CD4-positive, alpha-beta memory T cell (primary cell): ENCODE results near the gene SLC6A13. TPM values are rescaled to one million over a fixed set of nuclear protein-coding genes. Genes with fewer than 3 reads are reported as not detected.
A peak's percentile ranks its signal among the peaks of the same experiment; 100 is the strongest.
"Not testable (repeated sequence)": the region's sequence is repeated elsewhere in the genome, so short reads cannot be mapped to it uniquely, and the experiment has no call there.

ENCODE experiments used
- CTCF ChIA-PET: fragments of 350-600 bp; sonication (Branson Sonifier 250); formaldehyde crosslinking; loops from one replicate; lab custom pipeline; 2021; ENCODE audit warnings: inconsistent platforms; ENCODE audit not compliant: partially characterized antibody; lab: Charles Lee
- POLR2A ChIA-PET: fragments of 350-600 bp; sonication (Branson Sonifier 250); formaldehyde crosslinking; loops from one replicate; lab custom pipeline; 2021; ENCODE audit not compliant: partially characterized antibody; lab: Charles Lee
- DNase-seq, 5 donors: peaks; one replicate each; pipeline versions ENCODE4 v3.0.0 to v3.0.0-alpha.2; 2020 to 2022; ENCODE audit warnings: mixed read lengths in 1 of 5
- H3K27ac ChIP-seq: one replicate; pipeline ENCODE4 v1.7.0; 2013; ENCODE audit warnings: low read depth, low read length
- H3K27me3 ChIP-seq: 2 replicates; pipeline ENCODE4 v1.7.0; 2013; ENCODE audit warnings: mild to moderate bottlenecking, low read length, moderate library complexity; ENCODE audit not compliant: insufficient read depth
- H3K36me3 ChIP-seq: 2 replicates; pipeline ENCODE4 v1.7.0; 2013; ENCODE audit warnings: mild to moderate bottlenecking, low read length, moderate library complexity; ENCODE audit not compliant: insufficient read depth
- H3K4me1 ChIP-seq: 2 replicates; pipeline ENCODE4 v1.7.0; 2013; ENCODE audit warnings: mild to moderate bottlenecking, low read length, moderate library complexity; ENCODE audit not compliant: insufficient read depth
- H3K4me3 ChIP-seq, 2 donors: one replicate each; pipeline ENCODE4 v1.7.0; 2013; ENCODE audit warnings: low read length in 2 of 2, mild to moderate bottlenecking in 1 of 2
- H3K9me3 ChIP-seq, 2 donors: one replicate each; pipeline ENCODE4 v1.7.0; 2013; ENCODE audit warnings: low read length in 2 of 2, control low read depth in 1 of 2; ENCODE audit not compliant: control insufficient read depth in 1 of 2
- H3K27ac Mint-ChIP-seq, 7 donors: one replicate each; pipeline ENCODE4 v1.8.0; 2020 to 2021; ENCODE audit warnings: mixed read lengths in 7 of 7, mild to moderate bottlenecking in 6 of 7, inconsistent platforms in 3 of 7, moderate library complexity in 3 of 7
- H3K27me3 Mint-ChIP-seq, 2 donors: one replicate each; pipeline ENCODE4 v1.8.0; 2020 to 2021; ENCODE audit warnings: mixed read lengths in 2 of 2
- H3K36me3 Mint-ChIP-seq, 2 donors: one replicate each; pipeline ENCODE4 v1.8.0; 2020 to 2021; ENCODE audit warnings: mixed read lengths in 2 of 2, inconsistent platforms in 1 of 2, mild to moderate bottlenecking in 1 of 2
- H3K4me1 Mint-ChIP-seq, 4 donors: one replicate each; pipeline ENCODE4 v1.8.0; 2020 to 2021; ENCODE audit warnings: mixed read lengths in 4 of 4, mild to moderate bottlenecking in 1 of 4
- H3K4me3 Mint-ChIP-seq, 8 donors: one replicate each; pipeline ENCODE4 v1.8.0; 2020 to 2021; ENCODE audit warnings: mixed read lengths in 8 of 8, mild to moderate bottlenecking in 7 of 8, moderate library complexity in 6 of 8, inconsistent platforms in 3 of 8
- H3K9me3 Mint-ChIP-seq, 8 donors: one replicate each; pipeline ENCODE4 v1.8.0; 2020 to 2021; ENCODE audit warnings: mixed read lengths in 8 of 8, mild to moderate bottlenecking in 5 of 8, inconsistent platforms in 3 of 8, moderate library complexity in 1 of 8
- intact Hi-C: fragments of 100-400 bp; cut with micrococcal nuclease; formaldehyde crosslinking; loops from one replicate; pipeline ENCODE4 v1.15.1; 2023
- polyA plus RNA-seq, 2 donors: library from polyadenylated mRNA; unstranded; fragments of 300-500 nt; fragmentation: Illumina TruSeq; gene quantifications; one replicate each; pipeline ENCODE4 v1.2.3, GENCODE V29; 2021
- total RNA-seq, 2 experiments: library from RNA; stranded (reverse); gene quantifications; one replicate each; pipeline ENCODE4 v1.2.3, GENCODE V29; 2021

SLC6A13 gene
- total and polyA plus RNA-seq, 4 experiments from 2014 or later: 0.17 to 0.75 (median 0.32) TPM; not detected in 1

DNA sequence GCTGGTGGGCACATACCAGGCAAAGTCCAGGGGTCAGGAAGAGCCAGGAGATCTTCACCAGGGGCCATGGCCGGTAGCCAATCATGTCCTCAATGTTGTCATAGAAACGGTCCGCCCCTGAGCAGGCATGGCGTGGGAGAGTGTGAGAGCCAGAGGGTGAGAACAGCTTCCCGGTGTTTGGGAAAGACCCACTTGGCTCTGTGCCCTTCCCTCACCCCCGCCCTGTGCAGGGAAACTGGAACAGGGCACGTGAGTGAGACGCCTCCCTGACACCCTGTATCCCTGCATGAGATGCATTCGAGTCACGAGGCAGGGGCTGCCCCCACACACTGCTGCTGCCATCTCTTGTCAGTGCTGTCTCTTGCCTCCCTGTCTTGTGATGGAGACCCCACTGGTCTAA is 69.4 kb downstream of the SLC6A13 start:
- no peak for DNase-seq
- Histone ChIP-seq H3K36me3 (no peaks in the 10 kb centered on the region), H3K27ac (no peak overlapping the region), H3K9me3 (no peaks in the 10 kb centered on the region), H3K4me1 (no peaks in the 10 kb centered on the region), H3K27me3 (no peaks in the 10 kb centered on the region), H3K4me3 (no peak overlapping the region)
- Mint-ChIP-seq H3K27ac (no peak overlapping the region), H3K9me3 (peaks cover 0 to 2% (median 0%) of the 10 kb centered on the region in 8 donors), H3K36me3 (no peaks in the 10 kb centered on the region), H3K27me3 (peaks cover 11 to 34% of the 10 kb centered on the region in 2 donors), H3K4me1 (peaks cover 0 to 9% (median 4%) of the 10 kb centered on the region in 4 donors), H3K4me3 (no peak overlapping the region)
- POLR2A ChIA-PET: no interaction called here
- intact Hi-C loops: no loop called here
- CTCF ChIA-PET: no interaction called here

DNA sequence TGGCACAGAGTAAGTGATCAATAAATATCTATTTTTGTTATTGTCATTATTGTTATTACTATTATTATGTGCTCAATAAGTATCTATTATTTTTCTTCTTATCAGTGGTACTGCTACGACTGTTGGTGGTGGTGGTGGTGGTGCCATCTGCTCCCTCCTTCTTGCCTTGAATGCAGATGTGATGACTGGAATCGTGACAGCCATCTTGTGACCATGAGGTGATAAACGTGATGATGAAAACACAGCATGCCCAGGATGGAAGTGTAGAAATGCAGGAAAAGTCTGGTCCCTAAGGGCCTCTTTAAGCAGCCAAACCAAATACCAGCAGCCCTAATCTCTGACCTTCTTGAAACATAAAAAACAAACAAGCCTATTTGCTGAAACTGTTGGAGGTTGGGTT is 71.1 kb downstream of the SLC6A13 start:
- Histone ChIP-seq H3K27me3 (no peaks in the 10 kb centered on the region), H3K4me3 (no peak overlapping the region), H3K27ac (no peak overlapping the region), H3K4me1 (no peaks in the 10 kb centered on the region), H3K9me3 (no peaks in the 10 kb centered on the region), H3K36me3 (no peaks in the 10 kb centered on the region)
- intact Hi-C loops: no loop called here
- peaks cover 11 to 26% of the 10 kb centered on the region in 2 donors for H3K27me3 Mint-ChIP-seq
- H3K4me3 Mint-ChIP-seq: no peak overlapping the region
- H3K36me3 Mint-ChIP-seq: no peaks in the 10 kb centered on the region
- H3K4me1 Mint-ChIP-seq: peaks cover 0 to 9% (median 2%) of the 10 kb centered on the region in 4 donors
- DNase-seq: no peak
- ChIA-PET POLR2A (no interaction called here), CTCF (no interaction called here)
- peaks cover 0 to 2% (median 0%) of the 10 kb centered on the region in 8 donors for H3K9me3 Mint-ChIP-seq
- no peak overlapping the region for H3K27ac Mint-ChIP-seq

DNA sequence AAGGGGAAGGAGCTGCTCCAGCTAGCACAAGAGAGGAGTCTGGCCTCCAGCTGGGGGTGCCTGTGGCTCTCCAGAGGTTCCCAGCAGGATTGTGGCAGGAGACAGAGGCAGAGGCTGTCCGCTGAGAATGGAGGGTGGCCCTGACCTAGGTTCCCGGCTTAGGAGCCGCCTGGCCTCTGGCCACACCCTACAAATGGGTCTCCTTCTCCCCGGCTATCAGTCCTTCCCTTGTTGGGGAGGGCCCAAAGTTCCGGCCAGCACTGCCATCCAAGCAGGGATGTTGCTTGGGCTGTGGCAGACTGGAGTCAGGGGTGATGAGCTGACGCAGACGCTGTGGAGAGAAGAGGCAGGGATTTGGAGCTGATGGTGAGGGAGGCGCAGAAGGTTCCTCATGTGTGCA is 71.8 kb downstream of the SLC6A13 start:
- H3K27me3 Mint-ChIP-seq: peaks cover 11 to 26% of the 10 kb centered on the region in 2 donors
- no peaks in the 10 kb centered on the region for H3K36me3 Mint-ChIP-seq
- ChIA-PET CTCF (no interaction called here), POLR2A (no interaction called here)
- H3K4me3 ChIP-seq: no peak overlapping the region
- H3K4me1 Mint-ChIP-seq: peaks cover 0 to 9% (median 2%) of the 10 kb centered on the region in 4 donors
- no peak overlapping the region for H3K4me3 Mint-ChIP-seq
- no peak for DNase-seq
- peaks cover 0 to 2% (median 0%) of the 10 kb centered on the region in 8 donors for H3K9me3 Mint-ChIP-seq
- intact Hi-C loops: no loop called here
- H3K9me3 ChIP-seq: no peaks in the 10 kb centered on the region
- no peaks in the 10 kb centered on the region for H3K4me1 ChIP-seq
- H3K36me3 ChIP-seq: no peaks in the 10 kb centered on the region
- no peak overlapping the region for H3K27ac ChIP-seq
- H3K27ac Mint-ChIP-seq: no peak overlapping the region
- no peaks in the 10 kb centered on the region for H3K27me3 ChIP-seq

DNA sequence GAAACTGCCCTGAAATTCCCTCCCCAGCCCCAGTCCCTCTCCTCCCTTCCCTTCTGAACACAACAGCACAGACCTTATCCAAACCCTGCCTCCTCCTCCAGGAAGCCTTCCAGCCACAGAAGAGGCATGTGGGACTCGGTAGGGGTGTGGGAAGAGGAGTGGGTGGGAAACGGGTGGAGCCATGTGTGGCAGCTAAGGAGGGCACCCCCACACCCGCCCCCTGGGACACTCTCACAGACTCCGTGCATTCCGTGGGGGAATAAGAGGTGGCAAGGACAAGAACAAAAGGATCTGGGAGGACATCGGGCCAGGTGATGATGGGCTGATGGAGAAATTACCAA is 73.0 kb downstream of the SLC6A13 start:
- Mint-ChIP-seq H3K9me3 (peaks cover 0 to 2% (median 0%) of the 10 kb centered on the region in 8 donors), H3K27me3 (peaks cover 13 to 28% of the 10 kb centered on the region in 2 donors), H3K36me3 (no peaks in the 10 kb centered on the region), H3K4me3 (peak overlapping the region in 1 of 8 donors; percentile 10), H3K27ac (peak overlapping the region in 1 of 7 donors; percentile 39), H3K4me1 (peaks cover 0 to 9% (median 2%) of the 10 kb centered on the region in 4 donors)
- no peaks in the 10 kb centered on the region for H3K4me1 ChIP-seq
- intact Hi-C loops: no loop called here
- H3K9me3 ChIP-seq: no peaks in the 10 kb centered on the region
- no peaks in the 10 kb centered on the region for H3K27me3 ChIP-seq
- no peak for DNase-seq
- CTCF ChIA-PET: no interaction called here
- H3K36me3 ChIP-seq: no peaks in the 10 kb centered on the region
- H3K27ac ChIP-seq: no peak overlapping the region
- POLR2A ChIA-PET: no interaction called here
- H3K4me3 ChIP-seq: no peak overlapping the region

DNA sequence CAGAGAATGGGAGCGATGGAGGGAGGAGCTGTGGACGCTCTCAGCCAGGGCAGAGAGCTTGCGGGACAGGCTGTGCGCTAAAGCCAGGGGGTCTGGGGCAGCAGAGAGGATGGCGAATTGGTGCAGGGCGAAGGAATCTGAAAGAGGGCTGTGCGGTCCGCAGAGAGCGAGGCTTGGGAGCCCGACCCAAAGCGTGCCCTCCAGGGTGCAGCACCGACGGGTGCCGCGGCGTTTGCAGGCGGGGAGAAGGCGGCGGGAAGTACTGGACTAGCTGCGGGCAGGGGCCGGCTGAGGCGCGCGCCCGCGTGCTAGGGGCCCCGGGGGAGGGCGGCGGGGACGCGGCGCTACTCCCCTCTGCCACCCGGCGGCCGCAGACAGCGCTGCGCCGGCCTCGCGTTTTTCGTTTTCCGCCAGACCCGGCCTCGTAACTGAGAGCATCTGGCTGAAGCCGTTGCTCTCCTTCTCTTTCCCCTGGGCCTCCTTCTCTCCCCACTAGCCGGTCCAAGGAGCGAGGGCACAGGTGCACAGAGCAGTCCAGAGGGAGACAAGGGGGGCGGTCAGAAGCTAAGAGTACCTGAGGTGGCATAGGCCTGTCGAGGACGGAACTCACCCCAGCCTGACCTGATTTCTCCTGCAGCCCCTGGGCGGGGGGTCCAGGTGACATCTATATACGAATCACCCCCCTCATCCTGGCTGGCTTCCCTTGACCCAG is 73.6 kb downstream of the SLC6A13 start:
- H3K27me3 ChIP-seq: no peaks in the 10 kb centered on the region
- H3K27ac ChIP-seq: no peak overlapping the region
- intact Hi-C loops: no loop called here
- H3K36me3 ChIP-seq: no peaks in the 10 kb centered on the region
- H3K9me3 Mint-ChIP-seq: peaks cover 0 to 2% (median 0%) of the 10 kb centered on the region in 8 donors
- peak overlapping the region; percentile 74 to 87 (median 80) for H3K4me3 Mint-ChIP-seq
- no peak overlapping the region for H3K4me3 ChIP-seq
- peak in 4 of 5 donors; percentile 3 to 12 (median 6) for DNase-seq
- H3K4me1 ChIP-seq: no peaks in the 10 kb centered on the region
- H3K4me1 Mint-ChIP-seq: peaks cover 0 to 9% (median 2%) of the 10 kb centered on the region in 4 donors
- H3K9me3 ChIP-seq: no peaks in the 10 kb centered on the region
- POLR2A ChIA-PET: no interaction called here
- no peak overlapping the region for H3K27ac Mint-ChIP-seq
- CTCF ChIA-PET: no interaction called here
- no peaks in the 10 kb centered on the region for H3K36me3 Mint-ChIP-seq
- peaks cover 13 to 28% of the 10 kb centered on the region in 2 donors for H3K27me3 Mint-ChIP-seq

DNA sequence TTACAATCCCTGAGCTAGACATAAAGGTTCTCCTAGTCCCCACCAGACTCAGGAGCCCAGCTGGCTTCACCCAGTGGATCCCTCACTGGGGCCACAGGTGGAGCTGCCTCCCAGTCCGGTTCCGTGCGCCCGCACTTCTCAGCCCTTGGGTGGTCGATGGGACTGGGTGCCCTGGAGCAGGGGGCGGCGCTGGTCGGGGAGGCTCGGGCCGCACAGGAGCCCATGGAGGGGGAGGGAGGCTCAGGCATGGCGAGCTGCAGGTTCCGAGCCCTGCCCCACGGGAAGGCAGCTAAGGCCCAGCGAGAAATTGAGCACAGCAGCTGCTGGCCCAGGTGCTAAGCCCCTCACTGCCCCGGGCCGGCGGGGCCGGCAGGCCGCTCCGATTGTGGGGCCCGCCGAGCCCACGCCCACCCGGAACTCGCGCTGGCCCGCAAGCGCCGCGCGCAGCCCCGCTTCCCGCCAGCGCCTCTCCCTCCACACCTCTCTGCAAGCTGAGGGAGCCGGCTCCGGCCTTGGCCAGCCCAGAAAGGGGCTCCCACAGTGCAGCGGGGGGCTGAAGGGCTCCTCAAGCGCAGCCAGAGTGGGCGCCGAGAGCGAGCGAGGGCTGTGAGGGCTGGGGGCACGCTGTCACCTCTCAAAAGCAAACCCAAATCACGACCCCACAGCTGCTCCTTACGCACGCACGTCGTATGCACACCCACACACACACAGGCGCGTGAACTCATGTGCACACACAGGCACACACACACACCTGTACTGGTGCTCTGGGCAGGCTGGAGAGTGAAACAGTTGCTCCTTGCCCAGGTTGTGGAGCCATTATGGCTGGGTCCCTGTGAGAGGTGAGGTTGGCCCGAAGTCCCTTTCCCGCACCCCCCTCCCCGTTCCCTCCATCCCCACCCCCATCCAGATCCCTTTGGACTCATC is 74.4 kb downstream of the SLC6A13 start:
- H3K27me3 ChIP-seq, H3K4me3 ChIP-seq, H3K9me3 Mint-ChIP-seq, intact Hi-C loops, POLR2A ChIA-PET, H3K36me3 Mint-ChIP-seq, H3K36me3 ChIP-seq, H3K4me1 ChIP-seq, H3K9me3 ChIP-seq, H3K27ac Mint-ChIP-seq, DNase-seq, CTCF ChIA-PET, H3K4me1 Mint-ChIP-seq, H3K27ac ChIP-seq: not testable (repeated sequence)
- H3K4me3 Mint-ChIP-seq: peak overlapping the region; percentile 74 to 87 (median 80)
- H3K27me3 Mint-ChIP-seq: peaks cover 16 to 31% of the 10 kb centered on the region in 2 donors

DNA sequence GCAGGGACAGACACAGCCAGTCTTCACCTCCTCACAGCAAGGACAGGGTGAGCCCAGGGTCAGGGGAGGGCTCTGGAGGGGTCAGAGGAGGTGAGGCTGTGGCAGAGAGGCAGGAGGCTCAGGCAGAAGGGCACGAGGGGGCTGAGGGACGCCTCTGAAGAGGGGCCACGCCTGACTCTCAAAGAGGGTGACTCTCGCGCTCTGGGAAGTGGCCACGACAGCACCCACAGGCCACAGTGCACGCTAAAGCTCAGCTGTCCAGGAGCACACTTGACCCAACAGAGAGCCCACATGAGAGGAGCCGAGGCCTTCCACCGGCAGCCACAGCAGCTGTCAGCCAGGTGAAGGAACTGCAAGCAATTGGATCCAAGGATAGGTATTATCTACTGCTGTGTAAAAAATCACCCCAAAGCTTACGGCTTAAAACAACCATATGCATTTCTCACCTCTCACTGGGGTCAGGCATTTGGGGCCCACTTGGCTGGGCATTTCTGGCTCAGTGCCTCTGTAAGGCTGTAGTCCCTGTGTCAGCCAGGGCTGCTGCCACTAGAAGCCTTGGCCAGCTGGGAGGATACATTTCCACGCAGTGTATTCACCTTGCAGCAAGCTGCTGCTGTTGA is 76.5 kb downstream of the SLC6A13 start:
- no peak overlapping the region for H3K4me3 Mint-ChIP-seq
- ChIA-PET CTCF (no interaction called here), POLR2A (no interaction called here)
- peaks cover 0 to 9% (median 2%) of the 10 kb centered on the region in 4 donors for H3K4me1 Mint-ChIP-seq
- H3K9me3 Mint-ChIP-seq: no peaks in the 10 kb centered on the region
- Histone ChIP-seq H3K9me3 (no peaks in the 10 kb centered on the region), H3K27ac (no peak overlapping the region), H3K4me1 (no peaks in the 10 kb centered on the region), H3K27me3 (no peaks in the 10 kb centered on the region), H3K4me3 (no peak overlapping the region), H3K36me3 (no peaks in the 10 kb centered on the region)
- DNase-seq: no peak
- H3K27me3 Mint-ChIP-seq: peaks cover 14 to 19% of the 10 kb centered on the region in 2 donors
- no peak overlapping the region for H3K27ac Mint-ChIP-seq
- intact Hi-C loops: no loop called here
- H3K36me3 Mint-ChIP-seq: no peaks in the 10 kb centered on the region
